Fibroblast of skin of left quadriceps (primary cell): ENCODE data around the gene CPT2.
A peak's percentile ranks its signal among the peaks of the same experiment; 100 is the strongest.

Experiments
- DNase-seq, 2 experiments: peaks; one replicate each; pipeline ENCODE4 v3.0.0-alpha.2; 2013; ENCODE audit warnings: low read depth in 2 of 2

The CPT2 gene

GRCh38 chr1:53196485-53197290 is at the start of gene CPT2:
Gene CPT2 (plus strand): TSS chr1:53196824. CDS start chr1:53196944, 120 bp downstream.
- DNase-seq, result peak; percentile 79 to 81

DNA sequence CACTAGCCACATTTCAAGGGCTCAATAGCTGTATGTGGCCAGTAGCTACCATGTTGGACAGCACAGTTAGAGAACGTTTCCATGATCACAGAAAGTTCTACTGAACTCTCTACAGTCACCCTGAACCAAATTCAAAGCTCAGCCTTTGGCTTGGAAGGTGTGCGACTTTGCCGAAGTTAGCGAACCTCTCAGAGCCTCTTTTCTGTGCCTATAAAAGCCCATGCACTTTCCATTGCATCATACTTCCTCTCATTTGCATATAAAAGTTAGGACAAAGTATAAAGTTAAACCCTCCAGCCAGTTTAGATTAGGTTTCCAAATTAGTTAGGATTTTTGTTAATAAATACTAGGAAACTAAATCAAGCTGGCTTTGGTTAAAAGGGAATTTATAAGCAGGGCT is 49.5 kb upstream of the CPT2 start:
- no peak for DNase-seq

DNA sequence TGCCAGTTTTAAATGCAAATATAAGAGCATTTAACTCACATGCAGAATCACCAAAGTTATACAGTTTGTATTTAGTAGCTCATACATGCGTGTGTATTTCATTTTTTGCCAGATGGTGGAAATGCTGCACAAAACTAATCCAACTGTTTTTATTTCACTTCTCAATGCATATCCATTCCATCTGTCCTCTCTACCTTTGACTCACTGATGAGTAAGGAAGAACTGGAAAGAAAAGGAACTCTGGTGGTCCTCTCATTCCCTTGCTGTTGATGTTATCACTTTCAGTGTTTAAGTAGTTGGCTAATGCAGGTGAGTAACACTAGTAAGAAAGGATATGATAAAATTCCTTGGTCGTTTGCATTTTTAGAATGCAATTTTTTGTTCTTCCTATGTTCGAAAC is 48.5 kb upstream of the CPT2 start:
- peak; percentile 42 to 44 for DNase-seq

GRCh38 chr1:53153752-53154151 is 42.9 kb upstream of the CPT2 start:
- no peak for DNase-seq

DNA sequence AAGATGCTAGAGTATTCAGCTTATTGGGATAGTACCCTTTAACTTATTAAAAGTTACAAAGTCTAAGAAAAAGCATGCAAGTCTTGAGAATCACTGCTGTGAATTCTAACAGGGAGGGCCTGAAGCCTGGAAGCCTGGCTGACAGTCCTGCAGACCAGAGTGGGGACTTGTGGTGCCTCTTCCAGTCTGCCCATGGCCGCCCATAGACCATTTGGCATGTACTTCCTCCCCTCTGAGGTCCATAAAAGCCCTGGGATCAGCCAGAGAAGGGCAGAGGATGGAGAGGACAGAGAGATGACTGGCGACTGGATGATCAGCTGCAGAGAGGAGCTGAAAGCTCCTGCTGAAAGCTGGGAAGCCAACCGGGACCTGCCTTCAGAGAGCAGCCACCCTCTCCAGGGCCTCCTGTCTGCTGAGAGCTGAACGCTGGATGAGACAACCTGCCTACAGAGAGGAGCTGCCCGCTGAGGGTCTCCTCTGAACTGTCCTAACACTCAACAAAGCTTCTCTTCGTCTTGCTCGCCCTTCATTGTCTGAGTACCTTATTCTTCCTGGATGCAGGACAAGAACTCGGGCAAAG is 41.7 kb upstream of the CPT2 start:
- DNase-seq, result no peak

DNA sequence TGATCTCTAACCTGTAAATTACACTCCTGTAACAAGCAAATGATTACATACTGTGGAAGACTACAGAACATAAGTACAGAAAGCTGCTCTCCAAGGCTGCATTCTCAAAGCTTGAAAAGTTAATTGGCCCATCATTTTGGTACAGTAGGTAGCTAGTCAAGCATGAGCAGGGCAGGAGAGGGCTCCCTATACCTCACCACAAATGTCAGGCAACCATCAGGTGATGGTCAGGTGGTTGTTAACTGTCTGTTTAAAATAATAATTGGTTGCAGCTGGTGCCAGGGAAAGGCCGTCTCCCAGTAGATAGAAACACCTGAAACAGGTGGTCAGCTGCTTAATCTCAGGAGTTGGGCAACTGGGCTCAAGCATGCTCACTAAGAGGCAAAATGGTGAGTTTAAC is 41.1 kb upstream of the CPT2 start:
- no peak for DNase-seq

- no peak for DNase-seq
These were observed 40.7 kb upstream of the CPT2 start for GRCh38 chr1:53155945-53156344.

- no peak for DNase-seq
These were observed 39.8 kb upstream of the CPT2 start for GRCh38 chr1:53156783-53157182.

- DNase-seq, result no peak
These were observed 37.7 kb upstream of the CPT2 start for GRCh38 chr1:53158900-53159299.

DNA sequence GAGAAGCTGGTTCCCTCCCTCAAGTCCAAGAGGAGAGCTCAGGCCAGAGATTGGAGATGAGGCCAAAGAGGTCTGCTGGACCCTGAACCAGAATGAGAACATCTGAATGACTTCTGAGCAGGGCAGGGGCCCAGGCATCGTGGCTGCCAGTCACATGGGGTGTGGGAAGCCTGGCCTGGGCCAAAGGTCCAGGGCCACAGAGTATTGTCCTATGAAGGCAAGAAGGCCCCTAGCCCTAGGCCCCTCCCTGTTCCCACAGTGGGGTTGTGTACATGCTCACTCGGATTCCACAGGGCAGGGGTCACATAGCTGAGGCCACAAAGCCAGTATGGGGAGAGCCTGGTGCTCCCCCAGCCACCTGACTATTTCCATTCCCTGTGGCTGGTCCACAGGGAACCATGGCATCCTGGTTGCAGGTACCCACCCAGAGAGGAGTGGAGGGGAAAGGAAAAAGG is 35.7 kb upstream of the CPT2 start:
- no peak for DNase-seq

DNA sequence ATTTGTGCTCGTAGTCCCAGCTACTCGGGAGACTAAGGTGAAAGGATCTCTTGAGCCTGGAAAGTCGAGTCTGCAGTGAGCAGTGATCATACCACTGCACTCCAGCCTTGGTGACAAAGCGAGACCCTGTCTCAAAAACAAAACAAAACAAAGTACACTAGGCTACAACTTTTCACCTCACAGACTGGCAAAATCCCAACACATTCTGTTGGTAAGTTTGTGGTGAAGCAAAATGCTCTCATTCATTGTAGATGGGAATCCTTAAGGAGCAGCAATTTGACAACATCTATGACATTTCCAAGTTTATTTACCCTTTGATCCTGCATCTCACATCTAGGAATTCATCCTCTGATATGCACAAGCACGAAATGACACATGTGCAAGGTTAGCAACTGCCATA is 34.0 kb upstream of the CPT2 start:
- DNase-seq, result no peak

DNA sequence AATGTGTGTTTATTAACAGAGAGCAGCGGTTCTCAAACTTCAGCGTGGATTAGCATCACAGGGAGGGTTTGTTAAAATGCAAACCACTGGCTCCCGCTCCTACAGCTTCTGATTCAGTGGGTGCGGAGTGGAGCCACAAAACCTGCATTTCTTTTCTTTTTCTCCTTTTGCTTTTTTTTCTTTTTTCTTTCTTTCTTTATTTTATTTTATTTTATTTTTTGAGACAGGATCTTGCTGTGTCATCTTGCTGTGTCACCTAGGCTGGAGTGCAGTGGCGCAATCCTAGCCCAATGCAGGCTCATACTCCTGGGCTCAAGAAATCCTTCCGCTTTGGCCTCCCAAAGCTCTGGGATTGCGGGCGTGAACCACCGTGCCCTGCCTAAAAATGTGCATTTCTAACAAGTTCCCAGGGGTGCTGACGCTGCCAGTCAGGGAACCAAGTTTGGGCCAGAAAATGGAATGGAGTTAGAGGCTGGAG is 33.3 kb upstream of the CPT2 start:
- DNase-seq, result no peak

DNA sequence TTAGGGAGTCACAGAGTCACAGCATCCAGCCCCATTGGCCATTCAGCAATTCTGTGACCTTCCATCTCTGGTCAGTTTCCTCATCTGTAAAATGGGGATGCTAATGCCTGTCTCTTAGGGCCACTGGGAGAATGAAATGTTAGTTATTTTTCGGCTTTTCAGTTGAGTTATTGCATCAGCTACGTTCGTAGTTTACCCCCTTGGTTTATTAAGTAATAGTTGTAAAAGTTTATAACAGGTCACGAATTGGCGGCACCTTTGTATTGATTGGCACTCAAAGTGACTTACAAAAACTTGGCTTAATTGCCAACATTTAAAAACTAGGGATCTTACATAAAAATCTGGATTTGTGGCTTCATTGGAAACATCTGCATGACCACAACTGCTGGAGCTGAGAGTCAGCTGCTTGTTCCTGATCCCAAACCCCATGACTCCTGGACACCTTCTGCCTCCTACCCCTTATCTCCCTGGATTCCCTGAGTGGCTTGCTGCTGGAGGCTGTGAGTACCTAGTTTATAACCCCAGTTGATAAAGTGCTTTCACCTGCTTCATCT is 31.1 kb upstream of the CPT2 start:
- no peak for DNase-seq

- no peak for DNase-seq
These were observed 30.3 kb upstream of the CPT2 start for GRCh38 chr1:53166366-53166765.

DNA sequence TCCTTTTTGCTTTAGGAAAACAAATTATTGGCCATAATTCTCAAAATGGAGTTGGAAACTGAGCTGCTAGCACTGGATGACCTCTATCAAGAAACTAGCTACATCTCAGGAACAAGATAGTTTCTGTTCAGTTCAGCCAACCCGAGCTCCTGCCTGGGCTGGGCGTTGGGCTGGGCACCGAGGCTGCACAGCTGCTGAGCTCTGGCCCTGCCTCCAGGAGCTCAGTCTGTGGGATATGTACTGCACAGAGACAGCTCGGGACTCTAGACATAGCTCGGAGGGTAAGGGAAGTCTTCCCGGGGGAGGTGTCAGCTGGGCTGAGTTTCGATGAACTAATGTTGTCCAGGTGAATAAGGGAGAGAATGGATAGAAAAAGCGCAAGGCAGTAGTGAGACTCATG is 29.7 kb upstream of the CPT2 start:
- DNase-seq, result no peak

DNA sequence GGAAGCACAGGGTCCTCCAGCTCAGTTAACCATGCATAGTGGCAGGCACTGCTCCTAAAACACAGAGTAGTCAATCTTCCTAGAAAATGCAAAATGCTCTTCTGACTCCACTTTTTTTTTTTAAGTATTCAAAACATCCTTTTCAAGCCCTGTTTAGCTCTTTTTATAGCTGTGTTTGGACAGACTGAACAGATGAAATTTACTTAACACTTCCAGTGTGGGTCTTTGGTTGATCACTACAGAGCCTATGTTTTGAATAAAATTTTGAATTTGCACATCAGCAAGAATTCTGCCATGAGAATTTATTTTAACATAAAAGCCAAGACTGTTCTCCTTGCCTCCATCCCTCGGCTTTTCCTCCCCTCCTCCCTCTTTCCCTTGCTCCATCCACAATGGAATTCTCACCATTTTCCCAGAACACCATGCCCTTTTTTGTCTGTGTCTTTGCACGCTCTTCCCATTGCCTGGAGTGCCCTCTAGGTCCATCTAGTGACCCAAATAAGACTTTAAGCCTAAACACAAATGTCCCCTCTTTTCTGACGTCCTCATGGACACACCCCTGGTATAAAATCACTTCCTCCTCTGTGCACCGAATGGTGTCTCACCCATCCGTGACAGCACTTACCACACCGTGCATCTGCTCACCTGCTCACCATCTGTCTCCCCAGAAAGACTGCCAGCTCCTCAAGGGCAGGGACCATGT is 24.0 kb upstream of the CPT2 start:
- no peak for DNase-seq

GRCh38 chr1:53174971-53175913 is 21.4 kb upstream of the CPT2 start:
- DNase-seq, result no peak

DNA sequence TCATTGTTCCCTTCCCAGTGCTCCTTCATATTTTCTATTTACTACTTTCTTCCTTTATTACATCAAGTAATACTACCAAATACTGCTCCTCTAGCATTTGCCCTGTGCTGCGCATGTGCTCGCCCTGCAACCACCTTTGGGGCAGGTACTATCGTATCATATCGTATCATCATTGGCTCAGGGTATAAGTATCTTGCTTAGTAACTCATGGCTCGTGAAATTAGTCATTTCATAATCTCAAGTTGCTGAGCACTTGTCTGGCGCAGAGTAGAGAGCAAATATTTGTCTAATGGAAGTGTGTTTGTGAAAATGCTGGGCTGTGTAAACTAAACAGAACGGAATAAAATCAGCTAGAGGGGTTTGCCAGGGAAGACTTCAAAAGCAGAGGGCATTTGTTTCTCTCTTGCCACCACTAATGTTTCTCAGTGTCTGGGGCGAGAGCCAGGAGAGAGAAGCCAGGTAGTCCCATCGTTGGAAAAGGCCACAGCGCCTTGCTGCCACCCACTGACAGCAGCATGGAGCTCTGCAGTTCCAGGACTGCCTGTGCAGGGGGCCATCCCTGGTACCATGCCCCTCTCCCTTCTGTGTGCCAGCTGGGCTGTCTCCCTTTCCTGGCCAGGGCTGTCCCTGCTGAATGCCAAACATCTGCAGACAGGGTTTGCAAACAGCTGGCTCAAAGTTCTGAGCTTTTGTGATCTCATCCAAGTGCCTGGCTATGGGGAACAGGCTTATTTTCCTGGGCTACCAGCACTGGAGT is 20.0 kb upstream of the CPT2 start:
- DNase-seq, result no peak

DNA sequence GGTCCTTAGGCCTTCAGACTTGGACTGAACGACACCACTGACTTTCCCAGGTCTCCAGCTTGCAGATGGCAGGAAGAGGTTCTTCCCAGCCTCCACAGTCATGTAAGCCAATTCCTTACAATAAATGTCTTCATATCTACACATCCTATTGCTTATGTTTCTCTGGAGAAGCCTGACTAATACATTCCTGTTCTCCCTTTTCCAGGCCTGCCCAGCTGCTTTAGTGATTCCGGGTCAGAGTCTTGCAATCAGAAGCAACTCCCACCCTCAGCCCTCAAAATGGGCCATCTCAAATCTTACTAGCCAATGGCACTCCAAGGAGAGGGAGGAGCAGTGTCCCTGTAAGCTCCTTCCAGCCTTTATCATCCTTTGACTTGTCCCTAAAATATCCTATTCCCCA is 16.4 kb upstream of the CPT2 start:
- no peak for DNase-seq

GRCh38 chr1:53180951-53181350 is 15.7 kb upstream of the CPT2 start:
- DNase-seq, result no peak
